GM12891 (cell line): ENCODE results near the gene DHRS7C.

Experiments used
- DNase-seq: peaks from one replicate; pipeline ENCODE4 v3.0.0; 2011; ENCODE audit warnings: low spot score; ENCODE audit not compliant: insufficient read length
- FAIRE-seq: peaks from 2 replicates; lab custom pipeline; 2011; peaks lifted over from hg19 to GRCh38; lab: Jason Lieb, UNC
- PAX5 ChIP-seq: IDR thresholded peaks from 2 replicates; pipeline ENCODE4 v1.6.1; 2011; ENCODE audit warnings: low read length, moderate library complexity, mild to moderate bottlenecking; ENCODE audit not compliant: insufficient read depth, severe bottlenecking
- POLR2A ChIP-seq: IDR thresholded peaks from 2 replicates; pipeline ENCODE4 v1.6.1; 2011; ENCODE audit warnings: low read depth, low read length, control low read depth
- POLR2AphosphoS5 ChIP-seq: IDR thresholded peaks from 2 replicates; pipeline ENCODE4 v1.6.1; 2011; ENCODE audit warnings: low read depth, low read length, control low read depth
- POU2F2 ChIP-seq: IDR thresholded peaks from 2 replicates; pipeline ENCODE4 v1.6.1; 2011; ENCODE audit warnings: low read depth, mild to moderate bottlenecking, control low read depth, low read length, moderate library complexity
- SPI1 ChIP-seq: IDR thresholded peaks from 2 replicates; pipeline ENCODE4 v1.6.1; 2011; ENCODE audit warnings: low read depth, low read length, control low read depth
- TAF1 ChIP-seq: IDR thresholded peaks from 2 replicates; pipeline ENCODE4 v1.6.1; 2011; ENCODE audit warnings: low read depth, low read length, control low read depth

DHRS7C gene

GRCh38 chr17:9811086-9811485 lies 19.7 kb upstream of the DHRS7C start:
- TF ChIP-seq SPI1 = no peak
- no peak for TF ChIP-seq POLR2A
- TF ChIP-seq PAX5 = no peak
- DNase-seq (no peak), FAIRE-seq (no peak)

- FAIRE-seq (no peak), DNase-seq (no peak)
- TF ChIP-seq POU2F2 (no peak), POLR2AphosphoS5 (no peak), SPI1 (no peak), POLR2A (no peak), TAF1 (no peak), PAX5 (no peak)
These were observed 18.9 kb upstream of the DHRS7C start for GRCh38 chr17:9810100-9810949.

- no peak for DNase-seq
- no peak for FAIRE-seq
- TF ChIP-seq POU2F2 = no peak
- TF ChIP-seq POLR2A = no peak
- TF ChIP-seq SPI1 = no peak
- no peak for TF ChIP-seq TAF1
- no peak for TF ChIP-seq PAX5
- TF ChIP-seq POLR2AphosphoS5 = no peak
These were observed 18.0 kb upstream of the DHRS7C start for GRCh38 chr17:9809409-9809808.

GRCh38 chr17:9806699-9807098 lies 15.3 kb upstream of the DHRS7C start:
- FAIRE-seq = no peak
- no peak for TF ChIP-seq TAF1
- no peak for TF ChIP-seq PAX5
- TF ChIP-seq SPI1 = no peak
- TF ChIP-seq POLR2AphosphoS5 = no peak
- no peak for TF ChIP-seq POU2F2
- no peak for TF ChIP-seq POLR2A

GRCh38 chr17:9805769-9806168 lies 14.4 kb upstream of the DHRS7C start:
- TF ChIP-seq POU2F2 (no peak), POLR2A (no peak), POLR2AphosphoS5 (no peak), PAX5 (no peak), SPI1 (no peak), TAF1 (no peak)
- FAIRE-seq (no peak), DNase-seq (no peak)

More at GRCh38 chr17:9806699-9807098, 15.3 kb upstream of the DHRS7C start:
- no peak for DNase-seq

- DNase-seq (no peak), FAIRE-seq (no peak)
- TF ChIP-seq POLR2AphosphoS5 = no peak
- no peak for TF ChIP-seq TAF1
- no peak for TF ChIP-seq POLR2A
- TF ChIP-seq POU2F2 = no peak
- no peak for TF ChIP-seq PAX5
- no peak for TF ChIP-seq SPI1
These were observed 11.3 kb upstream of the DHRS7C start for GRCh38 chr17:9802697-9803096.

- TF ChIP-seq POLR2A (no peak), POLR2AphosphoS5 (no peak), TAF1 (no peak), PAX5 (no peak), POU2F2 (no peak), SPI1 (no peak)
- DNase-seq = no peak
- no peak for FAIRE-seq
These were observed 10.9 kb upstream of the DHRS7C start for GRCh38 chr17:9802294-9802693.

GRCh38 chr17:9801505-9801904 lies 10.1 kb upstream of the DHRS7C start:
- no peak for DNase-seq
- TF ChIP-seq PAX5 (no peak), POLR2AphosphoS5 (no peak)
- no peak for FAIRE-seq

GRCh38 chr17:9798724-9799123 lies 7.3 kb upstream of the DHRS7C start:
- DNase-seq = no peak
- FAIRE-seq = no peak
- TF ChIP-seq SPI1 (no peak), TAF1 (no peak), POLR2AphosphoS5 (no peak), PAX5 (no peak), POLR2A (no peak), POU2F2 (no peak)
